Liver (tissue), 9 donors: ENCODE data around the gene ANG. TPM values are rescaled to one million over a fixed set of nuclear protein-coding genes. Genes with fewer than 3 reads are reported as not detected.
"Not testable (repeated sequence)": the region's sequence is repeated elsewhere in the genome, so short reads cannot be mapped to it uniquely, and the experiment has no call there.

Source experiments
- DNase-seq: peaks from one replicate; pipeline ENCODE4 v3.0.0-alpha.2; 2017; ENCODE audit warnings: low spot score
- H3K27ac ChIP-seq, 2 donors: one replicate each; pipeline ENCODE4 v1.7.0; 2013; ENCODE audit warnings: inconsistent platforms in 2 of 2, low read length in 2 of 2, control low read depth in 1 of 2, low read depth in 1 of 2, mild to moderate bottlenecking in 1 of 2
- H3K27me3 ChIP-seq, 4 donors: one replicate each; pipeline versions ENCODE4 v1.6.1 to v1.7.0; 2013; ENCODE audit warnings: low read length in 3 of 4, inconsistent platforms in 1 of 4, mild to moderate bottlenecking in 1 of 4, moderate library complexity in 1 of 4; ENCODE audit not compliant: control insufficient read depth in 4 of 4, insufficient read depth in 4 of 4
- H3K36me3 ChIP-seq, 4 donors: one replicate each; pipeline versions ENCODE4 v1.6.1 to v1.7.0; 2013; ENCODE audit warnings: low read length in 3 of 4, mild to moderate bottlenecking in 3 of 4, low read depth in 1 of 4, moderate library complexity in 1 of 4; ENCODE audit not compliant: control insufficient read depth in 4 of 4, insufficient read depth in 3 of 4
- H3K4me1 ChIP-seq, 4 donors: one replicate each; pipeline versions ENCODE4 v1.6.1 to v1.7.0; 2013; ENCODE audit warnings: low read length in 3 of 4, mild to moderate bottlenecking in 3 of 4, moderate library complexity in 1 of 4; ENCODE audit not compliant: control insufficient read depth in 4 of 4, insufficient read depth in 4 of 4
- H3K4me3 ChIP-seq, 3 donors: one replicate each; pipeline versions ENCODE4 v1.6.1 to v1.7.0; 2013; ENCODE audit warnings: low read length in 3 of 3, control low read depth in 1 of 3, low read depth in 1 of 3, mild to moderate bottlenecking in 1 of 3
- H3K9ac ChIP-seq, 2 donors: one replicate each; pipeline ENCODE4 v1.7.0; 2013; ENCODE audit warnings: low read length in 2 of 2, mild to moderate bottlenecking in 2 of 2, moderate library complexity in 2 of 2, control low read depth in 1 of 2, low read depth in 1 of 2
- H3K9me3 ChIP-seq, 4 donors: one replicate each; pipeline versions ENCODE4 v1.6.1 to v1.7.0; 2013; ENCODE audit warnings: low read length in 3 of 4; ENCODE audit not compliant: control insufficient read depth in 4 of 4
- EGR1 ChIP-seq, 2 donors: IDR thresholded peaks; 2 replicates each; pipeline ENCODE4 v1.6.1; 2016 to 2018; ENCODE audit warnings: antibody characterized with exemption in 2 of 2, low read depth in 2 of 2
- GABPA ChIP-seq, 2 donors: IDR thresholded peaks in 1 of 2; conservative IDR thresholded peaks in 1 of 2; 2 replicates each; pipeline ENCODE4 v1.6.1; 2016; ENCODE audit warnings: antibody characterized with exemption in 2 of 2, mild to moderate bottlenecking in 1 of 2, moderate library complexity in 1 of 2
- HNF4A ChIP-seq, 2 donors: conservative IDR thresholded peaks; 2 replicates each; pipeline ENCODE4 v1.6.1; 2016; ENCODE audit warnings: antibody characterized with exemption in 2 of 2, mild to moderate bottlenecking in 2 of 2
- HNF4G ChIP-seq: IDR thresholded peaks from 2 replicates; pipeline ENCODE4 v1.6.1; 2016; ENCODE audit warnings: antibody characterized with exemption
- JUND ChIP-seq, 2 donors: IDR thresholded peaks; 2 replicates each; pipeline ENCODE4 v1.6.1; 2016; ENCODE audit warnings: antibody characterized with exemption in 2 of 2
- MAX ChIP-seq: IDR thresholded peaks from 2 replicates; pipeline ENCODE4 v1.6.1; 2016; ENCODE audit warnings: antibody characterized with exemption
- REST ChIP-seq: IDR thresholded peaks from 2 replicates; pipeline ENCODE4 v1.6.1; 2016; ENCODE audit warnings: antibody characterized with exemption, mild to moderate bottlenecking
- RXRA ChIP-seq, 2 donors: IDR thresholded peaks; 2 replicates each; pipeline ENCODE4 v1.6.1; 2017 to 2018; ENCODE audit warnings: antibody characterized with exemption in 2 of 2, mild to moderate bottlenecking in 1 of 2
- SP1 ChIP-seq: IDR thresholded peaks from 2 replicates; pipeline ENCODE4 v1.6.1; 2018; ENCODE audit warnings: antibody characterized with exemption, mild to moderate bottlenecking
- YY1 ChIP-seq: IDR thresholded peaks from 2 replicates; pipeline ENCODE4 v1.6.1; 2016; ENCODE audit warnings: antibody characterized with exemption, mild to moderate bottlenecking
- WGBS: extraction: QIAGEN DNeasy Blood & Tissue Kit; methylation state at CpG from one replicate; pipeline ENCODE4 v1.1.7; 2013; 5-methylcytosine and 5-hydroxymethylcytosine counted together
- polyA plus RNA-seq, 2 donors: library from polyadenylated mRNA; stranded (reverse) in 1 of 2; unstranded in 1 of 2; fragments of 200-250 nt in 1 of 2; fragments of >200 nt in 1 of 2; fragmentation: Nextera tagmentation in 1 of 2; extraction: Ambion mirVana in 1 of 2; gene quantifications; one replicate each; pipeline versions ENCODE4 v1.2.1 to v1.2.3, GENCODE V29; 2013 to 2015
- total RNA-seq, 2 donors: library from RNA; depleted of rRNA; stranded (reverse); fragments of >200 nt; gene quantifications; one replicate each; pipeline ENCODE4 v1.2.3, GENCODE V29; 2014
- TF ChIP-seq, protein P1 (sequence below): fragments of 150-350 bp; IDR thresholded peaks from 2 replicates; pipeline ENCODE4 v1.5.1; 2017; ENCODE audit warnings: improper control_type of control experiment, low read depth, low read length; ENCODE audit not compliant: missing input control
- TF ChIP-seq, protein P2 (sequence below): IDR thresholded peaks from 2 replicates; pipeline ENCODE4 v1.6.1; 2016; ENCODE audit warnings: antibody characterized with exemption
- donor health status: healthy.
- donor health status: healthy.
- donor health status: healthy.
- donor health status: healthy.
- donor health status: healthy.

Gene ANG
- total and polyA plus RNA-seq, 4 donors = 153 to 2,524 (median 1,379) TPM

- TF ChIP-seq, protein P1, sequence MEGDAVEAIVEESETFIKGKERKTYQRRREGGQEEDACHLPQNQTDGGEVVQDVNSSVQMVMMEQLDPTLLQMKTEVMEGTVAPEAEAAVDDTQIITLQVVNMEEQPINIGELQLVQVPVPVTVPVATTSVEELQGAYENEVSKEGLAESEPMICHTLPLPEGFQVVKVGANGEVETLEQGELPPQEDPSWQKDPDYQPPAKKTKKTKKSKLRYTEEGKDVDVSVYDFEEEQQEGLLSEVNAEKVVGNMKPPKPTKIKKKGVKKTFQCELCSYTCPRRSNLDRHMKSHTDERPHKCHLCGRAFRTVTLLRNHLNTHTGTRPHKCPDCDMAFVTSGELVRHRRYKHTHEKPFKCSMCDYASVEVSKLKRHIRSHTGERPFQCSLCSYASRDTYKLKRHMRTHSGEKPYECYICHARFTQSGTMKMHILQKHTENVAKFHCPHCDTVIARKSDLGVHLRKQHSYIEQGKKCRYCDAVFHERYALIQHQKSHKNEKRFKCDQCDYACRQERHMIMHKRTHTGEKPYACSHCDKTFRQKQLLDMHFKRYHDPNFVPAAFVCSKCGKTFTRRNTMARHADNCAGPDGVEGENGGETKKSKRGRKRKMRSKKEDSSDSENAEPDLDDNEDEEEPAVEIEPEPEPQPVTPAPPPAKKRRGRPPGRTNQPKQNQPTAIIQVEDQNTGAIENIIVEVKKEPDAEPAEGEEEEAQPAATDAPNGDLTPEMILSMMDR = no peak
- no peak for TF ChIP-seq JUND (IDR thresholded peaks at IDR 0.05)
- TF ChIP-seq EGR1 (IDR thresholded peaks at IDR 0.05; ENCODE audit: low read depth in 2 of 2) = no peak
- TF ChIP-seq GABPA (IDR thresholded peaks at IDR 0.05 in 1 of 2, conservative IDR thresholded peaks at IDR 0.05 in 1 of 2) = no peak
Observed at GRCh38 chr14:20698934-20699333, 10.4 kb downstream of the ANG start (continued).

- TF ChIP-seq MAX = no peak
- no peak for TF ChIP-seq YY1
- TF ChIP-seq JUND (IDR thresholded peaks at IDR 0.05) = no peak
- TF ChIP-seq SP1 = no peak
- TF ChIP-seq, protein P2, sequence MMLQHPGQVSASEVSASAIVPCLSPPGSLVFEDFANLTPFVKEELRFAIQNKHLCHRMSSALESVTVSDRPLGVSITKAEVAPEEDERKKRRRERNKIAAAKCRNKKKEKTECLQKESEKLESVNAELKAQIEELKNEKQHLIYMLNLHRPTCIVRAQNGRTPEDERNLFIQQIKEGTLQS = no peak
- TF ChIP-seq HNF4A (conservative IDR thresholded peaks at IDR 0.05) = no peak
- TF ChIP-seq RXRA (IDR thresholded peaks at IDR 0.05) = no peak
- TF ChIP-seq, protein P1 = no peak
- no peak for TF ChIP-seq REST
- no peak for TF ChIP-seq HNF4G
- DNase-seq = no peak
Observed at GRCh38 chr14:20699931-20700330, 11.4 kb downstream of the ANG start.

DNA sequence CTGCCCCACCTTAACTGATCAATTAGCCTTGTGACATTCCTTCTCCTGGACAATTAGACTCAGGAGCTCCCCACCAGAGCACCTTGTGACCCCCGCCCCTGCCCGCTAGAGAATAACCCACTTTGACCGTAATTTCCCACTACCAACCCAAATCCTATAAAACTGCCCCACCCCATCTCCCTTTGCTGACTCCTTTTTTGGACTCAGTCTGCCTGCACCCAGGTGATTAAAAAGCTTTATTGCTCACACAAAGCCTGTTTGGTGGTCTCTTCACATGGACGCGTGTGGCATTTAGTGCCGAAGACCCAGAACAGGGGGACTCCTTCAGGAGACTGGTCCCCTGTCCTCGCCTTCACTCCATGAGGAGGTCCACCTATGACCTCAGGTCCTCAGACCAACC lies 12.4 kb downstream of the ANG start:
- WGBS = 98% methylated on average over 7 of the region's 7 CpGs
- not testable (repeated sequence) for DNase-seq, H3K9ac ChIP-seq, H3K27me3 ChIP-seq, H3K4me3 ChIP-seq, H3K27ac ChIP-seq, H3K9me3 ChIP-seq, H3K36me3 ChIP-seq, H3K4me1 ChIP-seq

More at GRCh38 chr14:20699931-20700330, 11.4 kb downstream of the ANG start:
- H3K27me3 ChIP-seq = no peaks in the 10 kb centered on the region
- no peaks in the 10 kb centered on the region for H3K9me3 ChIP-seq
- no peak overlapping the region for H3K27ac ChIP-seq
- no peak overlapping the region for H3K9ac ChIP-seq
- peaks cover 0 to 10% (median 5%) of the 10 kb centered on the region in 4 donors for H3K36me3 ChIP-seq
- H3K4me1 ChIP-seq = no peaks in the 10 kb centered on the region
- no peak overlapping the region for H3K4me3 ChIP-seq
